ENCODE measurements around the gene TMEM260. TPM values are rescaled to one million over a fixed set of nuclear protein-coding genes. Genes with fewer than 3 reads are reported as not detected.
"Not testable (repeated sequence)": the region's sequence is repeated elsewhere in the genome, so short reads cannot be mapped to it uniquely, and the experiment has no call there.

Gene TMEM260
- total RNA-seq, 2 donors from 2014 or later: 10.5 to 13.6 TPM

DNA sequence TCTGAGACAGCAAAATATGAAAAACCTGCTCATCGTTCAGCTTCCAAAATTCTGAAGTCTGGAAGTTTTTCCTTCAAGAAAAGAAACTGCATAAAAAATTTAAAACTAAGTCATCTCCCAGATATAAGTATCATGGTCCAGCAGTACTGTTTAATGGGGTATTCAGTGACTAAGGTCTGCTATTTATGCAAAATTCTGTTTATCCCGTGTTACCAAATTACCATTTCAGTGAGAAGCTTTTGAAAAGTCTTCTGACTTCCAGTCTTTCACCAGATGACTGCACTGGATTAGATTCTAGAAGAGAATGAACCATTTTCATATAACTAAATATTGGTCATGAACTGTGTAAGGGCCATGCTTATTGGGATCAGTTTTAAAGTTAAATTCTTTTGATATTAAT is 67.9 kb downstream of the TMEM260 start:
- H3K36me3 Mint-ChIP-seq (ENCODE audit: low read depth): peaks cover 41% of the 10 kb centered on the region
- H3K27me3 Mint-ChIP-seq: no peaks in the 10 kb centered on the region
- H3K27ac Mint-ChIP-seq: no peak overlapping the region

DNA sequence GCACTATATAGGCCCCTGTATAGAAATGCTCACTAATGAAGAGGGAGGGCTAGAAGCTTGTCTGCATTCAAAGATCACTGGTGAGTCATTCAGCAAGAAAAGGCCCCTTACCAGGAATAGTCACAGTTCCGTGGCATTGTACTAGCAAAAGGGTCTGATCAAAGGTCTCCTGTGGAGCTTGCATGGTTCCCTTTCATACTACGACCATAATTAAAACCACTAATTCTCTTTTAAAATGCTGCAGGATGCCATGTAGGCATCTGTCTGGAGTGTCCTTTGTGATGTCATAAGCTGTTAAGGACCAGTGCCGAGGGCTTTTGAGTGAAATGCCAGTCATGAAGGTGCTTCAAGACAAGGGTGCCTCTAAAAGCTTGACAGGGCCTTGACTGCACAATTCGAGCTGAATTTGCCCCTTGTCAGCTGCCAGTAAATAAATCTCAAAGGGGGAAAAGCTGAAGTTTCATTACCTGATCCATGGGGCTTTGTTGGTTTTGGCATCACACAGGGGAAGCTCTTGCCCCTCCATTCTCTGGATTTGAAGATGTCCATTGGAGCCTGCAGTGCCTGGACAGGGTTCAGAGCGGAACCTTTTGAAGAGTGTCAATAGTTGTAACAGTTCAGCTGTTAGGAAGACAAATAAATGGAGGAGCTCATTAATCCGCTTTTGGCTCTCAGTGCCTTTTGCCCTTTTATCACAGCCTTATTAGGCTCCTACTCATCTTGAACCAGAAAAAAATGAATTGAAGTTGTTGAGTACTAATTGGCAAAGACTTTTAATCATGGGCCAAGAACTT is 69.1 kb downstream of the TMEM260 start:
- Mint-ChIP-seq H3K27me3 (no peaks in the 10 kb centered on the region), H3K9me3 (no peaks in the 10 kb centered on the region), H3K36me3 (ENCODE audit: low read depth) (peaks cover 41% of the 10 kb centered on the region), H3K4me3 (no peak overlapping the region), H3K27ac (peak overlapping the region; percentile 44), H3K4me1 (no peaks in the 10 kb centered on the region)
- ATAC-seq (replicated peaks): no peak

More for the DNA sequence above, 67.9 kb downstream of the TMEM260 start:
- no peak overlapping the region for H3K4me3 Mint-ChIP-seq
- no peak for ATAC-seq (replicated peaks)
- H3K4me1 Mint-ChIP-seq: no peaks in the 10 kb centered on the region
- H3K9me3 Mint-ChIP-seq: no peaks in the 10 kb centered on the region

DNA sequence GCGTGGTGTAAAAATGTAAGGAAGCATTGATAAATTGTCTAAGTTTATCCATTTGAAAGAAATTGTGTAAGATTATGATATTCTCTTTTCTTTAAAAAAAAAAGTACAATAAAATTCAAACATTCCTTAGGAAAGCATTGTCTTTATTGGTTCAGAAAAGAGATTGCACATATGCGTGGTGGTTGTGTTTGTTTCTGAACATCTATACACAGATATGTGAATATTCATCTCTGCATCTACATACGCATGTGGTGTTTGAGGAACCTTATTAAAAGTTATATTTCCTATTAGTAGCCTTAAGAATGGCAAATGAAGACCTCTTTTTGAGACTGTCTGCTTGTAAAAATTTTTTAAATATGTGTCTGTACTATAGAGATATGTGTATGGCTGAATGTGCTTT is 69.8 kb downstream of the TMEM260 start:
- peaks cover 41% of the 10 kb centered on the region for H3K36me3 Mint-ChIP-seq (ENCODE audit: low read depth)

DNA sequence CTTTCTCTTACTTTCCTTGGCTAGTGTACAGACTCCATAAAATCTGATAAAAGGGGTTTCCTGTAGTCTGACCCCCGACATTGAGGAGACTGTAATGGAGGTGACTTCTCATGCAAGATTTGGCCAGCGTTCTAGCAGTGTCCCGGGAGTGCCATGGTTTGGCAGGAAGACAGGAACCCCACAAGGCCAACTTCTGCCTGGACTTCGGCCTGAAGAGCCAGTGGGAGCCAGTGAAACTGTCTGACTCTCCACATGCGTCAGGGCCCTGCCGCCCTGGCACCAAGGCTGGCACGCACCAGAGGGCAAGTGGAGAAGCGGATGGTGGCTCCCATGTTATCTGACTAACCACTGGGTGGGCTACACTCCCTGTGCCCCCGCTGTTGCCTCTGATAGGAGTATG is 70.5 kb downstream of the TMEM260 start:
- no peaks in the 10 kb centered on the region for H3K9me3 Mint-ChIP-seq
- no peak overlapping the region for H3K4me3 Mint-ChIP-seq
- H3K36me3 Mint-ChIP-seq (ENCODE audit: low read depth): peaks cover 41% of the 10 kb centered on the region
- H3K4me1 Mint-ChIP-seq: no peaks in the 10 kb centered on the region
- no peaks in the 10 kb centered on the region for H3K27me3 Mint-ChIP-seq
- ATAC-seq (replicated peaks): no peak
- no peak overlapping the region for H3K27ac Mint-ChIP-seq

More for the DNA sequence above, 69.8 kb downstream of the TMEM260 start:
- Mint-ChIP-seq H3K27me3 (no peaks in the 10 kb centered on the region), H3K4me3 (no peak overlapping the region), H3K9me3 (no peaks in the 10 kb centered on the region), H3K4me1 (no peaks in the 10 kb centered on the region), H3K27ac (no peak overlapping the region)
- ATAC-seq (replicated peaks): no peak

DNA sequence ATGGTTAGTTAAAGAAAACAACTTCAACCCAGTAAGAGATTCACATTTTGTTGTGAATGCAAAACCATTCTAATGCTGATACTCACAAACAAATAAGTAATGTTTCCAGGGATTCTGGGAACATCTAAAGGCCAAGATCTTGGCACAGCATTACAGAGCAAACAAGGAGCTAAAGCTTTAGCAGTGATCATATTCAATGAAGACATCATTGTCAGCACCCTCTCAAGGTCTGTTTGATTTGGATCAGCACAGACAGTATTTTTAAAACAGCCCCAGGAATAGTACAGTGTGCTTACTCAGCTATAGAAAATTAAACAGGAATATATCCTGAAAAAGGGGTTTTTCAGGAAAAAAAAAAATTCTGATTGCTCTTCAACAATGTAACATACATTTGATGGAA is 71.4 kb downstream of the TMEM260 start:
- H3K9me3 Mint-ChIP-seq: no peaks in the 10 kb centered on the region
- H3K4me1 Mint-ChIP-seq: no peaks in the 10 kb centered on the region
- ATAC-seq (replicated peaks): no peak
- H3K27me3 Mint-ChIP-seq: no peaks in the 10 kb centered on the region
- H3K4me3 Mint-ChIP-seq: no peak overlapping the region
- peaks cover 41% of the 10 kb centered on the region for H3K36me3 Mint-ChIP-seq (ENCODE audit: low read depth)
- no peak overlapping the region for H3K27ac Mint-ChIP-seq

DNA sequence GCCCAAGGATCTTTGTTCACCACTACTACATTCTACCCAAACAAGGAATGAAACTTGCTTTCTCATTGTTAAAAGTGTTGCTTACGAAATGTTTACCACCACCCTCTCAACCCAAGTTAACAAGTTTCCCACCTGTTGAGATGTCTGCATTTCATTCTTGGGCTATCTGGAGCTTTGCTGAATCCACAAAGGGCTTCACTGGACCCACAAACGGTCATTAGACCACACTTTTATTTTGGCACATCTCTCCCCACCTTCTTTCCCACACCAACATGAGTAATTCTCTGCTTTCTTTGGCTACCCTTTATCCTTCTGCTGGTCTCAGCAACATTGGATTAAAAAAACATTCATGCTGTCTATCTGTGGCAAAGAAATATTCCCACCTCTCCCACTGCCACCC is 78.0 kb downstream of the TMEM260 start:
- ATAC-seq (replicated peaks): no peak
- no peaks in the 10 kb centered on the region for H3K4me1 Mint-ChIP-seq

DNA sequence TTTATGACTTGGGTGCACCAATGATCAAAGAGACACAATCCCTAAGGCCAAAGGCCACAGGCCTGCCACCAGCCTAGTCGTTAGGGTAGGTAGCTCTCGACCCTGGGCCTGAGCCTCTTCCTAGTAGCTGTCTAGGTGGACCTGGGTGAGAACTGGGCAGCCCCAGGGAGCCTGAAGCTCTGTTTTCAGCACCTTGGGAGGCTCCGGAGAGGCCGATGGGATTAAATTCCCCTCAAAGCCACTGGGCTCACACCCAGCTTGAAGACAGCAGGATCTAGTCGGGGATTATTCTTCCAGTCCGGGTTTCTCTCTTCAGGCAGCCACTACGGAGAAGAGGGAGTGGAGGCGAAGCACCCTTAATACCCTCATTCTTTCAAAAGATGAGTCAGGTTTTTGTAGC is 79.8 kb downstream of the TMEM260 start:
- peaks cover 2% of the 10 kb centered on the region for H3K9me3 Mint-ChIP-seq
- no peak for ATAC-seq (replicated peaks)
- H3K4me3 Mint-ChIP-seq: no peak overlapping the region
- H3K36me3 Mint-ChIP-seq (ENCODE audit: low read depth): no peaks in the 10 kb centered on the region
- no peaks in the 10 kb centered on the region for H3K4me1 Mint-ChIP-seq
- H3K27me3 Mint-ChIP-seq: peaks cover 2% of the 10 kb centered on the region
- H3K27ac Mint-ChIP-seq: no peak overlapping the region

More for the DNA sequence above, 78.0 kb downstream of the TMEM260 start:
- Mint-ChIP-seq H3K4me3 (no peak overlapping the region), H3K27ac (no peak overlapping the region), H3K27me3 (no peaks in the 10 kb centered on the region), H3K9me3 (no peaks in the 10 kb centered on the region), H3K36me3 (ENCODE audit: low read depth) (no peaks in the 10 kb centered on the region)

DNA sequence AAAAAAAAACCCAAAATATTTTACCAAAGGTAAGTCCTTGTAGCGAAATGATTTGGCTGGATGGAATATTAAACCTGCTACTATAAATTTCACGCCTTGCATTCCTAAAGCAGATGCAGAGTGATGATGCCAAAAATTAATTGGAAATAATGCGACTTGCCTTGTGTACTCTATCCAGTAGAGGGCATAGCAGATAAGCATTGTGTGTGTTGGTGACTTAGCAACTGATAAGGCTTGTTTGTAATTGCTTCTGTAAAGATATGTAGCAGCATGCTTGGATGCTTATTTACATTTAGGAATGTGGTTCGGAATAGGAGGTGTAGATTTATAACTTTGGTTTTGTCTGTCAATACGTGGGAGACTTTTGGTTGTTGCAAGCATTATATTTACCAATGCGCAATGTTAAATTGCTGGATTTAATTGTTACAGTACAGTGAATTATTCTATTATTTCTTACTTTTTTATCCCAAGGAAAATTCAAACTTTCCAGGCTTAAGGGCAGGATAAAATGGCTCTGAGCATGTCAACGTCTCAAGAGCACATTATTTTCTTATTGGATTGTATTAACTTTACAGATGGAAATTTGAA is 80.5 kb downstream of the TMEM260 start:
- no peaks in the 10 kb centered on the region for H3K36me3 Mint-ChIP-seq (ENCODE audit: low read depth)
- no peak overlapping the region for H3K4me3 Mint-ChIP-seq
- H3K9me3 Mint-ChIP-seq: peaks cover 3% of the 10 kb centered on the region
- H3K27ac Mint-ChIP-seq: no peak overlapping the region
- ATAC-seq (replicated peaks): no peak
- H3K27me3 Mint-ChIP-seq: peaks cover 3% of the 10 kb centered on the region
- H3K4me1 Mint-ChIP-seq: no peaks in the 10 kb centered on the region

DNA sequence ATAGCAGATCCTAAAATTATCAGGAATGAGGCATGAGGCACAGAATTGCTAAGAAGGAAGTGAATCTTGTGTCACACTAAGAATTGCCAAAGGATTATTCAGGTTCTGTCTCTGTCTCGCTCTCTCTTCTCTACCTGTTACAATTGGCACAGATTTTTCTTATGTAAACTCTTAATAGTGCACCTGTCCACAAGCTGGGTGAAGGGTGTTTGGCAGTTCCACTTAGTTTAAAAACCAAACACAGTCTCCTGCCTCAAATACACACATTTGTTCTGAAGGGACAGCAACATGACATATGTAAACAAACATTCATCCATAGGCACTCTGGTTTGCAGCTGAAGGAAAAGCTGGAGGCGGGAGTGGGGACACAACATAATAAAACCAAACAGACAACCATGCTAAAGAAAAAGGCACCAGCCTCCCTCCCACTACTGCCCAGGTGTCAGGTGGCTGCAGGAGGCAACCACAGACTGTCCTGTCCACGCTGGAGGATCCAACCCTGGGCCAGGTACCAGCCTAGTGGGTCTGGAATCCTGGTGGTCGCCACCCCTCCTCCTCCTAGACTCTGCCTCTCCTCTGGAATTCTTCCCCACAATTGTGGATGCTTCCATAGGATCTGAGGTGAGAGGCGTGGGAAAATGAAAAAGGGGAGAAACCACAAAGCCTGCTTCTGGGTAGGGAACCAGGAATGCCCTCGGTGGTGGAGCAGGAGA is 81.2 kb downstream of the TMEM260 start:
- peaks cover 3% of the 10 kb centered on the region for H3K27me3 Mint-ChIP-seq
- H3K4me3 Mint-ChIP-seq: no peak overlapping the region
- H3K27ac Mint-ChIP-seq: no peak overlapping the region
- H3K9me3 Mint-ChIP-seq: peaks cover 3% of the 10 kb centered on the region
- no peaks in the 10 kb centered on the region for H3K36me3 Mint-ChIP-seq (ENCODE audit: low read depth)
- H3K4me1 Mint-ChIP-seq: no peaks in the 10 kb centered on the region
- no peak for ATAC-seq (replicated peaks)

DNA sequence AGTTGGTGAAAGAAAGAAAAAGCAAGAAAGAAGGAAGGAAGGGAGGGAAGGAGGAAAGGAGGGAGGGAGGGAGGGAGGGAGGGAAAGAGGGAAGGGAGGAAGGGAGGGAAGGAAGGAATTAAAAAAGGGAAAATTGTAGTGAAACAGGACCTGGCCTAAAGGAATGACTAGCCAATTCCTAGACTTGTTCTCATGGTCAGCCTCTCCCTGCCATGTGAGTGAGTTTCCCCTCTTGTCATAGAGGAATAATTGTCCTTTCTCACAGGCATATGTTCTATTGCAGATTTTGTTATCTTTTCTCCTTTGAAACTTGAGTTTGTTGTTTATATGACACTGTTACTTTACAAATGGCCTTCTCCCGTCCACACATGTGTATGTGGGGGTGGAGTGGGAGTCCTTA is 81.9 kb downstream of the TMEM260 start:
- Mint-ChIP-seq H3K4me1 (no peaks in the 10 kb centered on the region), H3K4me3 (no peak overlapping the region), H3K27me3 (peaks cover 3% of the 10 kb centered on the region), H3K9me3 (peaks cover 3% of the 10 kb centered on the region), H3K36me3 (ENCODE audit: low read depth) (no peaks in the 10 kb centered on the region), H3K27ac (no peak overlapping the region)
- ATAC-seq (replicated peaks): no peak

DNA sequence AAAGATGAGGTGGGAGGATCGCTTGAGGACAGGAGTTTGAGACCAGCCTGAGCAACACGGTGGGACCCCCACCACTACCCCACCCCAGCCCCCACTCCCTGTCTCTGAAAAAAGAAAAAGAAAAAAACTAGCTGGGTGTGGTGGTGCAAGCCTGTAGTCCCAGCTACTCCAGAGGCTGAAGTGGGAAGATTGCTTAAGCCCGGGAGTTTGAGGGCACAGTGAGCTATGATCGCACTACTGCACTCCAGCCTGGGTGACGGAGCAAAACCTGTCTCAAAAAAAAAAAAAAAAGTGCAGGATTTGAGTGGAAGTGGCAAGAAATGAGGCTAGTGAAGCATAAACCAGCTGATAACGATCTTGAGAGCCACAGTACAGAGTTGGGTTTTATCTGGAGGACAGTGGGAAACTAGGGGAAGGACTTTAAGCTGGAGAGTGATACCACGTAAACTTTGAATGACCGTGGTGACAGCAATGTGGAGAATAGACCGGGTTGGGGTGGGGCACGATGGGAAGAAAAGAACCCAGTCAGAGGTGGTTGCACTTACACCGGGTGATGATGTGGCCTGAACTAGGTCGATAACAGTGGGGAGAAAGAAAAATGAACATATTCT is 85.3 kb downstream of the TMEM260 start:
- H3K27ac Mint-ChIP-seq: peak overlapping the region; percentile 2
- H3K9me3 Mint-ChIP-seq: peaks cover 8% of the 10 kb centered on the region
- no peaks in the 10 kb centered on the region for H3K36me3 Mint-ChIP-seq (ENCODE audit: low read depth)
- no peak for ATAC-seq (replicated peaks)
- no peak overlapping the region for H3K4me3 Mint-ChIP-seq
- peaks cover 3% of the 10 kb centered on the region for H3K27me3 Mint-ChIP-seq
- H3K4me1 Mint-ChIP-seq: no peaks in the 10 kb centered on the region

DNA sequence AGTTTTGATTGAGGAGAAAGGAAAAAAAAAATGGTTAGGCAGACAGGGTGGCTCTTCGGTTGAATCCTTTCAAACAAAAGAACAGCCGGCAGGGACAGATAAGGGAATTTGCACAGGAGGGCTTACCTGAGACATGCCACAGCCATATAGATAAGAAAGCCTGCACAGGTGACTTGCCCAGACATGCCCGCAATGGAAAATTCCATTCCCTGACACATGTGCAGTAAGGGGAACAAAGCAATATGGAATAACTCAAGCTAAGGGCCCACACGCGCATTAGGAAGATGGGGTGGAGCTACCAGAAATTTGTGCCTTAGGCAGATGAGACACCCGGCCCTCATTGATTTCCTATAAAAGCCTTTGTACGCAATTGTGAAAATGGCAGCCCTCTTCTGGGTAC is 86.7 kb downstream of the TMEM260 start:
- no peak for ATAC-seq (replicated peaks)
- Mint-ChIP-seq H3K9me3 (peaks cover 8% of the 10 kb centered on the region), H3K4me1 (no peaks in the 10 kb centered on the region), H3K27ac (no peak overlapping the region), H3K4me3 (no peak overlapping the region), H3K27me3 (peaks cover 3% of the 10 kb centered on the region), H3K36me3 (ENCODE audit: low read depth) (no peaks in the 10 kb centered on the region)

DNA sequence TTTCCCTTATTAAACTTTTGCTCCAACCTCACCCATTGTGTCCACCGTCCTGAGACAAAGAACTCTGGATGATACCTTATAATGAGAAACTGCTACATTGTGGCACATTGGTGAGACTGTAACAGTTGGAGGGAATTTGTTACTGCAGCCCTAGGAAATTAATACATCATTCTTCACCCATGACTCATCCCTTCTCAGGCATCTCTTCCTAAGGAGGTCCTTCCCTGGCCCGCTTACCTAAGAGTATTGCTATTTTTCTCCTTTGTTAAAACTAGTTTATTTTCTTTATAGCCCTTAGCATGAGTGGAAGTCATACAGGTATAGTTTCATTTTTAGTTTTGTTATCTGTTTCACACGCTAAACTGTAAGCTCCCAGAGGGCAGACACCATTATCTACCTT is 87.1 kb downstream of the TMEM260 start:
- Mint-ChIP-seq H3K9me3 (peaks cover 8% of the 10 kb centered on the region), H3K4me1 (no peaks in the 10 kb centered on the region), H3K27ac (no peak overlapping the region), H3K4me3 (no peak overlapping the region), H3K36me3 (ENCODE audit: low read depth) (no peaks in the 10 kb centered on the region), H3K27me3 (peaks cover 3% of the 10 kb centered on the region)
- ATAC-seq (replicated peaks): no peak

DNA sequence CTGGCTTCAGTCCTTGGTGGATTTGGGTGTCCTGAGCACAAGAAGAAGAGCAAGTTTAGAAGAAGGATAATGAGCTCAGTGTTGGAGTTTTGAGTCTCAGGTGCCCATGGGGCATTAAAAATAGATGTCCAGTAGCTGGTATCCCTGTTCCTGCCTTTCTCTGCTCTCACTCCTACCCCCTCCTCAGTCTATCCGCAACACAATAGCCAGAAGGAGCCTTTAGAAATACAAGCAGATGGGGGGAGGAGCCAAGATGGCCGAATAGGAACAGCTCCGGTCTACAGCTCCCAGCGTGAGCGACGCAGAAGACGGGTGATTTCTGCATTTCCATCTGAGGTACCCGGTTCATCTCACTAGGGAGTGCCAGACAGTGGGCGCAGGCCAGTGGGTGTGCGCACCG is 87.7 kb downstream of the TMEM260 start:
- H3K4me1 Mint-ChIP-seq; H3K27ac Mint-ChIP-seq; ATAC-seq (replicated peaks); H3K4me3 Mint-ChIP-seq; H3K36me3 Mint-ChIP-seq (ENCODE audit: low read depth); H3K9me3 Mint-ChIP-seq; H3K27me3 Mint-ChIP-seq: not testable (repeated sequence)

All from activated T-helper 17 cell treated with anti-CD3 and anti-CD28 coated beads, Interleukin-2, amount 50 U/mL, for 72 hours (primary cell).